GM18505 (cell line): ENCODE results near the gene KDM8.
A peak's percentile ranks its signal among the peaks of the same experiment; 100 is the strongest.

Experiments used
- ATAC-seq: cut with Tn5 transposase; IDR thresholded peaks from one replicate; pipeline ENCODE4 v1.9.1; 2021; ENCODE audit not compliant: unreplicated experiment
- POLR2A ChIP-seq: IDR thresholded peaks from 4 replicates; pipeline ENCODE4 v1.6.1; 2011; ENCODE audit warnings: borderline replicate concordance; ENCODE audit not compliant: insufficient read depth, insufficient read length; ENCODE audit errors: extremely low read depth

KDM8 gene

DNA sequence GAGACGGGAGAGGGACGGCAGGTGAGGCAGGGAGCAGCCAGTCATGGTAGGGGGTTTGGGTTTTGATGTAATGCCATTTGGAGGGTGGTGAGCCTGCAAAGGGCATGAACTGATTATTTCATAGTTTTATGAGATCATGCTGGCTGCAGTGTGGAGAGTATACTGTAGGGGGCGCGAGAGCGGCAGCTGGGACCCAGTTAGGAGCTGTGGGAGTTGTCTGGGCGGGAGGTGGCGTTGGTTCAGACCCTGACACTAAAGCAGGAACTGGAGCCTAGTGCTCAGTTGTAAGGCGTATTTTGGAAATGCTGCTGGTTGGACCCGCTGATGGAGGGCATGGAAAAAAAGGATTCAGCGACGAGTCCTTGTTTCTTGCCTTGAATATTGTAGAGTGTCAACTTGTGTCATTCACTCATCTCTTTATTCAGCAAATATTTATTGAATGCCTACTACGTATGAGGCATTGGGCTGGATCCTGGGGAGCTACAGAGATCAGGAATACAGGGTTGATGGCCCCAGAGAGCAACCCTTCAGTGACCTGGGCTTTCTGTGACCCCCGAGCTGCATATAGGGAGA lies 23.7 kb upstream of the KDM8 start:
- peak; percentile 73 for ATAC-seq
- no peak for TF ChIP-seq POLR2A

DNA sequence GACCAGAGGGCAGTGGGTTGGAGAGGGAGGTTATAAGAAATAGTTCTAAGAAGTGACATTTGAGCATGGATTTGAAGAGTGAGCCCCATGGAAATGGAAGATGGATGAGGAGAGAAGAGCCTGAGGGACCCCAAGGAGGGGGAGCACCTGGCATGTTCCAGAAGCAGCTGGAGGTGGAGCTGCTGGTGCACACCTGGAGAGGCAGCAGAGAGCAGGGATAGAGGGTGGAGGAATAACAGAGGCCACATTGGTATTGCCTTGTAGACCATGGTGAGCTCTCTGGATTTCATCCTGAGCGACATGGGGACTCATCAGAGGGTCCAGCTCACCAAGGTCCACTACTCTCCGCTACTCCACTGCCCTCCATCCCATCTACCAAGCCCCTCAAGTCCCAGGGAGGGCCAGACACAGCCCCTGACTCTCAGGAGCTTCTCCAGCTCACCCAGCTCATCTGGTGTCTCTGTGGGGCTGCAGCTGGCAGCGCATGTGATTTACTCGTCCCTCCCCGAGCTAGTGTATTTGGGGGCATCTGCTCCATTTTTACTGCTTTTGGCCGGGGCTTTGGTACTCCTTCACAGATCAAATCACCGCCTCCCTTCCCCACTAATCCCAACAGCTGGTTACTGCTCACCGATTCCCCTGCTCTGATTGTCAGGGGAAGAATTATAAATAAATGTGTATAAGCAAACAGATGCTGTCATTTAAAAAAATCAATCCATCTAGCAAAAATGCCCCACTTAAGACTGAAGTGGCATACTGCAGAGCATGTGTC lies 22.1 kb upstream of the KDM8 start:
- ATAC-seq, result no peak

GRCh38 chr16:27182906-27183405 lies 20.4 kb upstream of the KDM8 start:
- TF ChIP-seq POLR2A, result no peak
- ATAC-seq, result no peak

More for the DNA sequence above, 22.1 kb upstream of the KDM8 start:
- TF ChIP-seq POLR2A, result no peak

DNA sequence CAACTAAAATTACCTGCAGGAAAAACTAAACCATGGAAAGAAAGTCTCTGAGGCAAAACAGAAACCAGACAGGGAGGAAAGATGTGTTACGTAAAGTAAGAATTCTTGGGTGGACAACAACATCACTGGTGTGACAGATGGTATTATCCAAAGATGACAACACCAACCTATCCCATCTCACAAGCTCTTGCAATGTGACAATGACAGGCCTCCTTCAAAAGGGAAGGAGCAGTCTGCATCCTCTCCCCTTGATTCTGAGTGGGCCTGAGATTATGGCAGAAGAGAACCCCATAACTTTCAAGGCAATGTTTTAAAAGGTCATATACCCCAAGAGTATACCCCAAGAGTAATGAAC lies 17.6 kb upstream of the KDM8 start:
- no peak for TF ChIP-seq POLR2A
- no peak for ATAC-seq

DNA sequence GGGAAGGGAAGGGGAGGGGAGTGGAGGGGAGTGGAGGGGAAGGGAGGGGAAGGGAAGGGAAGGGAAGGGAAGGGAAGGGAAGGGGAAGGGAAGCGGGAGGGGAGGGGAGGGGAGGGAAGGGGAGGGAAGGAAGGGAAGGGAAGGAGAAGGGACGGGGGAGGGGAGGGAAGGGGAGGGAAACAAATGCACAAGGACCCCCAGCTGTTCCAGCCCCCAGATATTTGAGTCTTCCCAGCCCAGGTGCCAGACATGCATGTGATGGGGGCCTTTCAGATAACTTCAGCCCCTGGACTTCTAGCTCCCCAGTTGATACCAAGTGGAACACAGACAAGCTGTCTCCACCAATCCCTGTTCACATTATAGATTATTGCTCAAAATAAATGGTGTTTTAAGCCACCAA lies 14.7 kb upstream of the KDM8 start:
- no peak for ATAC-seq

GRCh38 chr16:27189335-27189972 lies 13.9 kb upstream of the KDM8 start:
- no peak for ATAC-seq
- TF ChIP-seq POLR2A, result no peak

More for the DNA sequence above, 14.7 kb upstream of the KDM8 start:
- TF ChIP-seq POLR2A, result no peak

DNA sequence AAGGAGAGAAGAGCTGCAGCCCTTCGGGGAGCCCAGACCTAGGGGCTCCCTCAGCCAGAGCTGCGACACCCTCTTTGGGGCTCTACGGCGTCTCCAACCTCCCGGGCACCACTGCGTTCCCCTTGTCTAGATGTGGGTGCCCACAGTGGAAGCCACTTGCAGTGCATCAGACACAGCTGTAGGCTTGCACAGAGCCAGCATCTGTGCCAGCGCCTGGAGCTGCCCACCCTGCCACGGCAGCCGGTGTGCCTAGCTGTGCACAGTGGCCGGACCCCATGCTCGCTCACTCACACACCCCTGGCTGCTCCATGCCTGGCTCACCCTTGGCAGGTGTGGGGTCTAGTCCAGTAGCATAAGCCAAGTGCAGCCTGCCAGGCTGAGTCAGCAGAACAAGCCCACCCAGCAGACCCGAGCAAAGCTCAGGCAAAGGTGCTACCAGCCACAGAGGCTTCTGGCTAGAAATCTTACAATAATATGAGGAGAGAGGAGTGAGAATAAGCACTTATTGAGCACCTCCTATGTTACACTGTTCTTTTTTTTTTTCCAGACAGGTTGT lies 12.9 kb upstream of the KDM8 start:
- no peak for TF ChIP-seq POLR2A
- no peak for ATAC-seq

GRCh38 chr16:27191352-27191924 lies 11.9 kb upstream of the KDM8 start:
- no peak for ATAC-seq
- no peak for TF ChIP-seq POLR2A

DNA sequence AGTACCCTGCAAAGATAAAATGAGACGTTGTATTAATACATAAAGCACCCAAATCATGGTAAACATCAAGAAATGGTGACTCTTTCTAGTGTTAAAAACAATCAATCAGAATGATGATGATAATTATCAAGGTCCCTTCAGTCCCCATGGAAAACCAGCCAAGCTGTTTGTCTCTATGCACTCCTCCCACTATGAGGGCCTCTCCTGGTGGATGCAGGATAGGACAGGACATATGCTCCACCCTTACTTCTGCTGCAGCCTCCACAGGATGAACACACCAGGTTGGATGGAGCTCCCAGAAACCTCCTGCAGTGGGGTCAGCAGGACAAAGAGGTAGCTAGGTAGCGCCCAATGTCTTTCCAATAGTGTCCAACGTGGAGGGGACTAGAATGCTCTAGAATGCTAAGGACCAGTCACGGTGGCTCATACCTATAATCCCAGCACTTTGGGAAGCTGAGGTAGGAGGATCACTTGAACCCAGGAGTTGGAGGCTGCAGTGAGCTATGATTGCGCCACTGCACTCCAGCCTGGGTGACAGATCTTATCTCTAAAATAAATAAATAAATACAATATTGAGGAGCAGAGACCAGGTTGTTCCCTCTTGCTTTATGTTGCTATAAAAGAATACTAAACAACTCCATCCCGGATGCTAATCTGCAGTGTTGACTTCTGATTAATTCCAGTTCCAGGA lies 9.9 kb upstream of the KDM8 start:
- TF ChIP-seq POLR2A, result no peak
- no peak for ATAC-seq

DNA sequence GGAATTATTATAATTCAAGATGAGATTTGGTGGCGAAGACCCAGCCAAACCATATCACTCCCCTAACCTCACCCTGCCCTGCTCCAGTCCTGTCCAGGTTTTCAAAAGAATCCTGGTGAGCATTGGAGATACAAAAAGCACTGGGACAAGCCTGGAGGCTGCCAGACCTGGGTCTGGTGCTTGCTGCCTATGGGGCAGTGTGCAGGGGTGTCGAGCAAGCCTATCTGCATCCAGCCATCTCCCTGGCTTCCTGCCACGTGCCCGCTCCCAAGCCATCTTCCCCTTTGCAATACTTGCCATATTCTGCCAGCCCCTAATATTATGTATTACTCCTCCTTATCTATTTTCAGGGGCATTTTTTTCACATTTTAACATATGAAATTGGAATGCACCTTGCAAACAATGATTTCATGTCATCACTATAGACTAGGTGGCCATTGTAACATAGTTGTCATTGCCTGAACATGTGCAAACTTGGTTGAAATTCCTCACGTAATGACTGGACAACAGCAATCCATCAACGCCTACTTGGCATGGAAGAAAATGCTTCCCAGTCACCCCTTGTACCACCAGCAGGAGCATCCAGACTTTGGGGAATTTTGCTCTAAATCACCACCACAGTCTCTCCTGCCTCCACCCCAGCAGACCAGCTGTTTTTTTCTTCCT lies 8.1 kb upstream of the KDM8 start:
- ATAC-seq, result no peak

GRCh38 chr16:27195941-27196595 lies 7.3 kb upstream of the KDM8 start:
- TF ChIP-seq POLR2A, result no peak
- ATAC-seq, result no peak

More for the DNA sequence above, 8.1 kb upstream of the KDM8 start:
- TF ChIP-seq POLR2A, result no peak

- TF ChIP-seq POLR2A, result no peak
- no peak for ATAC-seq
Observed at GRCh38 chr16:27197004-27197403, 6.3 kb upstream of the KDM8 start.
